Measurements from ENCODE around the gene BTNL2. TPM values are rescaled to one million over a fixed set of nuclear protein-coding genes. Genes with fewer than 3 reads are reported as not detected.

The BTNL2 gene
- total and polyA plus RNA-seq, 9 of the 15 experiments (the other 6 are each of a cell fraction or from before 2014, with no cell fraction given): not detected

DNA sequence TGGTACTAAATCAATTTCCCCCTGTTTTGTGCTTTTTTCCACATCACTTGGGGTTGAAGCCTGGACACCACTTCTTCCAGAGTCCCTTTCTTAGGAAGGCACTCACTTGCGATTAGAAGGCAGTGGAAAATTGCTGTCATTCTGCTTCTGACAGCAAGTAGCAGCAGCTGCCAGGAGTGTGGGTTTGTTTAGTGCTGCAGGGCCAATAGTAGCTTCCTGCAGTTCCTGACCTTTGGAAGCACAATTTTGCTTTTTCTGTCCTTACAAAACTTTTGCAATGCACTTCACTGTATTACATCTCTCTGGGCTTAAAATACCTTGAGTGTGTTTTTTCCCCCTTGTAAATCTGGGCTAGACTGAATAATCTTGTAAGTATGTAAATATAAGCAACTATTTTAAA, 20.2 kb upstream of the BTNL2 start (continued):
- TF ChIP-seq, protein P1, sequence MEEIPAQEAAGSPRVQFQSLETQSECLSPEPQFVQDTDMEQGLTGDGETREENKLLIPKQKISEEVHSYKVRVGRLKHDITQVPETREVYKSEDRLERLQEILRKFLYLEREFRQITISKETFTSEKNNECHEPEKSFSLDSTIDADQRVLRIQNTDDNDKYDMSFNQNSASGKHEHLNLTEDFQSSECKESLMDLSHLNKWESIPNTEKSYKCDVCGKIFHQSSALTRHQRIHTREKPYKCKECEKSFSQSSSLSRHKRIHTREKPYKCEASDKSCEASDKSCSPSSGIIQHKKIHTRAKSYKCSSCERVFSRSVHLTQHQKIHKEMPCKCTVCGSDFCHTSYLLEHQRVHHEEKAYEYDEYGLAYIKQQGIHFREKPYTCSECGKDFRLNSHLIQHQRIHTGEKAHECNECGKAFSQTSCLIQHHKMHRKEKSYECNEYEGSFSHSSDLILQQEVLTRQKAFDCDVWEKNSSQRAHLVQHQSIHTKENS (CRISPR knock-in tag; IDR thresholded peaks at IDR 0.05): no peak
- no peak for TF ChIP-seq HNRNPL (IDR thresholded peaks at IDR 0.05; ENCODE audit: low read depth, low read length)
- TF ChIP-seq, protein P2, sequence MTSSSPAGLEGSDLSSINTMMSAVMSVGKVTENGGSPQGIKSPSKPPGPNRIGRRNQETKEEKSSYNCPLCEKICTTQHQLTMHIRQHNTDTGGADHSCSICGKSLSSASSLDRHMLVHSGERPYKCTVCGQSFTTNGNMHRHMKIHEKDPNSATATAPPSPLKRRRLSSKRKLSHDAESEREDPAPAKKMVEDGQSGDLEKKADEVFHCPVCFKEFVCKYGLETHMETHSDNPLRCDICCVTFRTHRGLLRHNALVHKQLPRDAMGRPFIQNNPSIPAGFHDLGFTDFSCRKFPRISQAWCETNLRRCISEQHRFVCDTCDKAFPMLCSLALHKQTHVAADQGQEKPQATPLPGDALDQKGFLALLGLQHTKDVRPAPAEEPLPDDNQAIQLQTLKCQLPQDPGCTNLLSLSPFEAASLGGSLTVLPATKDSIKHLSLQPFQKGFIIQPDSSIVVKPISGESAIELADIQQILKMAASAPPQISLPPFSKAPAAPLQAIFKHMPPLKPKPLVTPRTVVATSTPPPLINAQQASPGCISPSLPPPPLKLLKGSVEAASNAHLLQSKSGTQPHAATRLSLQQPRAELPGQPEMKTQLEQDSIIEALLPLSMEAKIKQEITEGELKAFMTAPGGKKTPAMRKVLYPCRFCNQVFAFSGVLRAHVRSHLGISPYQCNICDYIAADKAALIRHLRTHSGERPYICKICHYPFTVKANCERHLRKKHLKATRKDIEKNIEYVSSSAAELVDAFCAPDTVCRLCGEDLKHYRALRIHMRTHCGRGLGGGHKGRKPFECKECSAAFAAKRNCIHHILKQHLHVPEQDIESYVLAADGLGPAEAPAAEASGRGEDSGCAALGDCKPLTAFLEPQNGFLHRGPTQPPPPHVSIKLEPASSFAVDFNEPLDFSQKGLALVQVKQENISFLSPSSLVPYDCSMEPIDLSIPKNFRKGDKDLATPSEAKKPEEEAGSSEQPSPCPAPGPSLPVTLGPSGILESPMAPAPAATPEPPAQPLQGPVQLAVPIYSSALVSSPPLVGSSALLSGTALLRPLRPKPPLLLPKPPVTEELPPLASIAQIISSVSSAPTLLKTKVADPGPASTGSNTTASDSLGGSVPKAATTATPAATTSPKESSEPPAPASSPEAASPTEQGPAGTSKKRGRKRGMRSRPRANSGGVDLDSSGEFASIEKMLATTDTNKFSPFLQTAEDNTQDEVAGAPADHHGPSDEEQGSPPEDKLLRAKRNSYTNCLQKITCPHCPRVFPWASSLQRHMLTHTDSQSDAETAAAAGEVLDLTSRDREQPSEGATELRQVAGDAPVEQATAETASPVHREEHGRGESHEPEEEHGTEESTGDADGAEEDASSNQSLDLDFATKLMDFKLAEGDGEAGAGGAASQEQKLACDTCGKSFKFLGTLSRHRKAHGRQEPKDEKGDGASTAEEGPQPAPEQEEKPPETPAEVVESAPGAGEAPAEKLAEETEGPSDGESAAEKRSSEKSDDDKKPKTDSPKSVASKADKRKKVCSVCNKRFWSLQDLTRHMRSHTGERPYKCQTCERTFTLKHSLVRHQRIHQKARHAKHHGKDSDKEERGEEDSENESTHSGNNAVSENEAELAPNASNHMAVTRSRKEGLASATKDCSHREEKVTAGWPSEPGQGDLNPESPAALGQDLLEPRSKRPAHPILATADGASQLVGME (CRISPR knock-in tag; IDR thresholded peaks at IDR 0.05): no peak
- TF ChIP-seq CHD2 (IDR thresholded peaks at IDR 0.05; ENCODE audit: low read depth, low read length): no peak
- no peak for TF ChIP-seq ZNF274 (IDR thresholded peaks at IDR 0.05; ENCODE audit: borderline replicate concordance, low read depth, low read length)
- TF ChIP-seq ZNF311 (CRISPR knock-in tag; IDR thresholded peaks at IDR 0.05): no peak
- no peak for TF ChIP-seq TAF15 (IDR thresholded peaks at IDR 0.05; ENCODE audit: low read depth, low read length)
- TF ChIP-seq, protein P3, sequence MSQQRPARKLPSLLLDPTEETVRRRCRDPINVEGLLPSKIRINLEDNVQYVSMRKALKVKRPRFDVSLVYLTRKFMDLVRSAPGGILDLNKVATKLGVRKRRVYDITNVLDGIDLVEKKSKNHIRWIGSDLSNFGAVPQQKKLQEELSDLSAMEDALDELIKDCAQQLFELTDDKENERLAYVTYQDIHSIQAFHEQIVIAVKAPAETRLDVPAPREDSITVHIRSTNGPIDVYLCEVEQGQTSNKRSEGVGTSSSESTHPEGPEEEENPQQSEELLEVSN (IDR thresholded peaks at IDR 0.05; ENCODE audit: borderline replicate concordance in 1 of 2, extremely low read depth in 1 of 2, insufficient read depth in 1 of 2, insufficient read length in 1 of 2, low read depth in 1 of 2, low read length in 1 of 2, poor library complexity in 1 of 2, severe bottlenecking in 1 of 2): no peak
